ENCODE measurements around the gene FIGN.

Gene FIGN

GRCh38 chr2:163670929-163671328, 64.9 kb downstream of the FIGN start:
- H3K27ac ChIP-seq (ENCODE audit: low read length) = no peak overlapping the region
- DNase-seq (no peak), ATAC-seq (ENCODE audit: insufficient read depth, low read depth) (no peak)
- H3K4me3 ChIP-seq (ENCODE audit: low read depth in 1 of 2, low read length in 2 of 2) = no peak overlapping the region
- no peak overlapping the region for H2AFZ ChIP-seq (ENCODE audit: low read depth, low read length)
- no peaks in the 10 kb centered on the region for H3K79me2 ChIP-seq (ENCODE audit: insufficient read depth, low read length)
- no peaks in the 10 kb centered on the region for H3K27me3 ChIP-seq (ENCODE audit: insufficient read depth, low read length, poor library complexity)
- no peak overlapping the region for H3K4me2 ChIP-seq (ENCODE audit: insufficient read depth, low read length)
- TF ChIP-seq CTCF (IDR thresholded peaks at IDR 0.05; ENCODE audit: borderline replicate concordance, extremely low read depth, low read length, poor library complexity, severe bottlenecking) (no peak), EZH2 (IDR thresholded peaks at IDR 0.05; ENCODE audit: borderline replicate concordance, low read depth, low read length, severe bottlenecking) (no peak)
- H3K4me1 ChIP-seq (ENCODE audit: insufficient read depth, low read length) = no peaks in the 10 kb centered on the region
- H3K9me3 ChIP-seq (ENCODE audit: insufficient read depth, low read length, severe bottlenecking) = no peaks in the 10 kb centered on the region
- H4K20me1 ChIP-seq (ENCODE audit: insufficient read depth, low read length) = no peaks in the 10 kb centered on the region
- H3K9ac ChIP-seq (ENCODE audit: low read depth, low read length) = no peak overlapping the region
- H3K36me3 ChIP-seq (ENCODE audit: insufficient read depth, low read length) = no peaks in the 10 kb centered on the region

- H3K27me3 ChIP-seq (ENCODE audit: insufficient read depth, low read length, poor library complexity) = peaks cover 2% of the 10 kb centered on the region
- H3K4me3 ChIP-seq (ENCODE audit: low read depth in 1 of 2, low read length in 2 of 2) = no peak overlapping the region
- H4K20me1 ChIP-seq (ENCODE audit: insufficient read depth, low read length) = no peaks in the 10 kb centered on the region
- no peaks in the 10 kb centered on the region for H3K4me1 ChIP-seq (ENCODE audit: insufficient read depth, low read length)
- H3K9me3 ChIP-seq (ENCODE audit: insufficient read depth, low read length, severe bottlenecking) = no peaks in the 10 kb centered on the region
- no peak overlapping the region for H3K4me2 ChIP-seq (ENCODE audit: insufficient read depth, low read length)
- no peak for ATAC-seq (ENCODE audit: insufficient read depth, low read depth)
- H3K27ac ChIP-seq (ENCODE audit: low read length) = no peak overlapping the region
- no peaks in the 10 kb centered on the region for H3K79me2 ChIP-seq (ENCODE audit: insufficient read depth, low read length)
- H2AFZ ChIP-seq (ENCODE audit: low read depth, low read length) = no peak overlapping the region
- TF ChIP-seq EZH2 (IDR thresholded peaks at IDR 0.05; ENCODE audit: borderline replicate concordance, low read depth, low read length, severe bottlenecking) = no peak
- TF ChIP-seq CTCF (IDR thresholded peaks at IDR 0.05; ENCODE audit: borderline replicate concordance, extremely low read depth, low read length, poor library complexity, severe bottlenecking) = no peak
- no peak overlapping the region for H3K9ac ChIP-seq (ENCODE audit: low read depth, low read length)
- no peaks in the 10 kb centered on the region for H3K36me3 ChIP-seq (ENCODE audit: insufficient read depth, low read length)
- DNase-seq = no peak
Observed at GRCh38 chr2:163669506-163669905, 66.3 kb downstream of the FIGN start.

GRCh38 chr2:163667064-163667887, 68.5 kb downstream of the FIGN start:
- no peak for DNase-seq
- no peak overlapping the region for H3K27ac ChIP-seq (ENCODE audit: low read length)
- ATAC-seq (ENCODE audit: insufficient read depth, low read depth) = no peak

More at GRCh38 chr2:163667064-163667887, 68.5 kb downstream of the FIGN start:
- Histone ChIP-seq H3K9ac (ENCODE audit: low read depth, low read length) (no peak overlapping the region), H3K27me3 (ENCODE audit: insufficient read depth, low read length, poor library complexity) (peaks cover 2% of the 10 kb centered on the region), H4K20me1 (ENCODE audit: insufficient read depth, low read length) (no peaks in the 10 kb centered on the region), H3K79me2 (ENCODE audit: insufficient read depth, low read length) (no peaks in the 10 kb centered on the region), H3K4me1 (ENCODE audit: insufficient read depth, low read length) (no peaks in the 10 kb centered on the region), H3K4me2 (ENCODE audit: insufficient read depth, low read length) (no peak overlapping the region), H3K4me3 (ENCODE audit: low read depth in 1 of 2, low read length in 2 of 2) (no peak overlapping the region), H3K36me3 (ENCODE audit: insufficient read depth, low read length) (no peaks in the 10 kb centered on the region), H2AFZ (ENCODE audit: low read depth, low read length) (no peak overlapping the region), H3K9me3 (ENCODE audit: insufficient read depth, low read length, severe bottlenecking) (no peaks in the 10 kb centered on the region)
- TF ChIP-seq CTCF (IDR thresholded peaks at IDR 0.05; ENCODE audit: borderline replicate concordance, extremely low read depth, low read length, poor library complexity, severe bottlenecking) = no peak

Measured in DND-41 (cell line).